Panc1 (cell line): ENCODE measurements around the gene PSMD12. TPM values are rescaled to one million over a fixed set of nuclear protein-coding genes. Genes with fewer than 3 reads are reported as not detected.

Experiments used
- ATAC-seq: fragments of 200-7000 bp; cut with Tn5 transposase; 2 replicates; pipeline ENCODE4 v1.9.1; 2020; ENCODE audit warnings: mild to moderate bottlenecking, moderate library complexity
- BruUV-seq: library from RNA; stranded (reverse); fragments of 400-500 nt; replicated peaks from 2 replicates; lab custom pipeline; 2021; lab: Mats Ljungman, UMichigan
- CTCF ChIA-PET: fragments of 300-600 bp; sonication (Branson Sonifier 250); formaldehyde crosslinking; loops from one replicate; lab custom pipeline; 2022; ENCODE audit warnings: antibody characterized with exemption; lab: Charles Lee
- POLR2A ChIA-PET: fragments of 300-600 bp; sonication (Branson Sonifier 250); formaldehyde crosslinking; loops from one replicate; lab custom pipeline; 2022; ENCODE audit warnings: antibody characterized with exemption; lab: Charles Lee
- DNase-seq: peaks from one replicate; pipeline ENCODE4 v3.0.0-alpha.2; 2010; ENCODE audit warnings: low read depth, low spot score
- H3K27ac ChIP-seq: 2 replicates; pipeline ENCODE4 v1.5.1; 2011; ENCODE audit warnings: mild to moderate bottlenecking, low read length, inconsistent platforms
- H3K27me3 ChIP-seq: fragments of 200-500 bp; sonication (Bioruptor generic); 2 replicates; pipeline ENCODE4 v1.6.0; 2014; ENCODE audit warnings: low read length, inconsistent platforms; ENCODE audit not compliant: control insufficient read depth, insufficient read depth
- H3K36me3 ChIP-seq: fragments of 200-500 bp; sonication (Bioruptor generic); 2 replicates; pipeline ENCODE4 v1.5.1; 2014; ENCODE audit warnings: inconsistent platforms, mild to moderate bottlenecking, low read length, moderate library complexity; ENCODE audit not compliant: control insufficient read depth, insufficient read depth
- H3K4me1 ChIP-seq: 2 replicates; pipeline ENCODE4 v1.5.1; 2011; ENCODE audit warnings: inconsistent platforms, mild to moderate bottlenecking, low read length, moderate library complexity; ENCODE audit not compliant: control insufficient read depth, insufficient read depth
- H3K4me3 ChIP-seq, 2 experiments: 2 replicates each; pipeline ENCODE4 v1.5.1; 2011 to 2012; ENCODE audit warnings: low read depth in 2 of 2, low read length in 2 of 2, mild to moderate bottlenecking in 2 of 2, inconsistent platforms in 1 of 2, moderate library complexity in 1 of 2
- H3K9me3 ChIP-seq: fragments of 200-500 bp; sonication (Bioruptor generic); 2 replicates; pipeline ENCODE4 v1.5.1; 2014; ENCODE audit warnings: low read depth, mild to moderate bottlenecking, inconsistent platforms, low read length, moderate library complexity; ENCODE audit not compliant: control insufficient read depth, insufficient read depth
- CTCF ChIP-seq: fragments of 450-650 bp; IDR thresholded peaks from 2 replicates; pipeline ENCODE4 v1.5.1; 2017; ENCODE audit warnings: mild to moderate bottlenecking
- POLR2AphosphoS5 ChIP-seq: IDR thresholded peaks from 2 replicates; pipeline ENCODE4 v1.6.1; 2012; ENCODE audit warnings: mild to moderate bottlenecking, low read depth, low read length, moderate library complexity
- REST ChIP-seq, 2 experiments: IDR thresholded peaks; 2 replicates each; pipeline ENCODE4 v1.6.1; 2011 to 2012; ENCODE audit warnings: low read depth in 2 of 2, control low read depth in 1 of 2, low read length in 1 of 2, mild to moderate bottlenecking in 1 of 2, moderate library complexity in 1 of 2; ENCODE audit not compliant: insufficient read depth in 1 of 2
- SIN3A ChIP-seq: IDR thresholded peaks from 2 replicates; pipeline ENCODE4 v1.6.1; 2012; ENCODE audit warnings: low read depth, mild to moderate bottlenecking, low read length, moderate library complexity, borderline replicate concordance; ENCODE audit not compliant: insufficient read depth
- TCF7L2 ChIP-seq: IDR thresholded peaks from 2 replicates; pipeline ENCODE4 v1.6.1; 2011; ENCODE audit warnings: mild to moderate bottlenecking, low read depth, low read length, inconsistent platforms
- in situ Hi-C: cut with HindIII; loops from 2 replicates; pipeline ENCODE4 v1.10.0; 2016; ENCODE audit warnings: low sequenced_read_pairs, low pct_unique_long_range_greater_than_20kb
- intact Hi-C: fragments of 100-400 bp; cut with micrococcal nuclease; formaldehyde crosslinking; loops from one replicate; pipeline ENCODE4 v1.10.0; 2022; ENCODE audit not compliant: unreplicated experiment
- total RNA-seq: library from RNA; stranded (reverse); gene quantifications from one replicate; pipeline ENCODE4 v1.2.1, GENCODE V29; 2021; ENCODE audit not compliant: unreplicated experiment

PSMD12 gene
- total RNA-seq, 1 experiment from 2014 or later, result 50.2 TPM

GRCh38 chr17:67362173-67362572 lies 4.2 kb downstream of the PSMD12 start:
- ChIA-PET CTCF (interaction anchor here (0.6 kb wide), 1 partner anchor 12 kb away, joined by 7 read pairs; no protein-coding TSS in a partner anchor), POLR2A (no interaction called here)
- H3K27ac ChIP-seq, result no peak overlapping the region
- peaks cover 14% of the 10 kb centered on the region for H3K36me3 ChIP-seq
- BruUV-seq, result no TSS peak
- ATAC-seq (no peak), DNase-seq (no peak)
- H3K9me3 ChIP-seq, result no peaks in the 10 kb centered on the region
- TF ChIP-seq TCF7L2 (no peak), SIN3A (no peak), POLR2AphosphoS5 (no peak), CTCF (no peak), REST (IDR thresholded peaks at IDR 0.05; ENCODE audit: insufficient read depth in 1 of 2, low read depth in 2 of 2, low read length in 1 of 2) (no peak)
- H3K27me3 ChIP-seq, result no peaks in the 10 kb centered on the region
- in situ Hi-C loops (no loop called here), intact Hi-C loops (no loop called here)
- H3K4me3 ChIP-seq, result no peak overlapping the region
- peaks cover 12% of the 10 kb centered on the region for H3K4me1 ChIP-seq

GRCh38 chr17:67360880-67361279 lies 5.5 kb downstream of the PSMD12 start:
- no TSS peak for BruUV-seq
- H3K27ac ChIP-seq, result no peak overlapping the region
- CTCF ChIA-PET, result interaction anchor here (0.7 kb wide), 1 partner anchor 1166 kb away, joined by 5 read pairs; no protein-coding TSS in a partner anchor
- no peak for ATAC-seq
- in situ Hi-C loops (no loop called here), intact Hi-C loops (no loop called here)
- TF ChIP-seq CTCF (no peak), POLR2AphosphoS5 (no peak), TCF7L2 (no peak)
- peaks cover 8% of the 10 kb centered on the region for H3K4me1 ChIP-seq
- POLR2A ChIA-PET, result no interaction called here
- H3K27me3 ChIP-seq, result no peaks in the 10 kb centered on the region
- peaks cover 14% of the 10 kb centered on the region for H3K36me3 ChIP-seq
- DNase-seq, result no peak
- no peaks in the 10 kb centered on the region for H3K9me3 ChIP-seq
- H3K4me3 ChIP-seq, result no peak overlapping the region
